Left hindlimb (tissue), 1 donor: ENCODE measurements around the gene POLR2M.

Source experiments
- DNase-seq: peaks from one replicate; pipeline ENCODE4 v3.0.0-alpha.2; 2018

POLR2M gene

DNA sequence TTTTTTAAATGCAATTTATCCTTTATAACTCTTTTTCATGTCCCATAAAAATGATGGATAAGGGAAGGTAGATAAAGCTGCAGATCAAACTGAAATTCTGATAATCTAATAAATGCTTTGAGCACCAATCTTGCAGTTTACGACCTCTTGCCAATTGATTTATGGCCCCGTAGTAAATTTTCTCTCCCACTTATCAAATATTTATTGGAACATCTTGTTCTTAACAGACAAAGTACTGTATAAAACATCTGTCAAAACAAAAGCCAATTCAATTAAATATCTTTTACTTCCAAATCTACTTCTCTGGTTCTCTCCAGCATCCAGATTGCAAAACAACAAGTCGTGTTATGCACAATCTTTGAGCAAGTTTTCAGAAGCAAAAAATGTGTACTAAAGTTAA lies 34.6 kb downstream of the POLR2M start:
- no peak for DNase-seq

DNA sequence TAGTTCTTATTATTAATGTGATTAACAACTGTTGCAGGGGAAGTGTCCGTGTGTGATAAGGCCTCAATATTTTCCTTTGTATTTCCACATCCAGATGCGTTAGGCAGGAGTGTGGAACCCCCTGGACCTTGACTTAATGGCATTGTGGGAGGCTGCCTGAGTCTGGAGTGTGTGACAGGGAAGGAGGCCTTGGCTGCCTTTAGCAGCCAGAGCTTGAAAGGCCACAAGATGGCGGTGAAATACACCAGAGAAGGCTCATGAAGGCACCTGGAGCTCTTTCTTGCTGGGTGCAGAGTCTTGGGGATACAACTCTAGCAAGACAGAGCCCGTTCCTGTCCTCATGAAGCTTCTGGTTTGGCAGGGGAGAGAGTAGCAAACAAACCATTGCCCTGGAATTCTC lies 36.9 kb downstream of the POLR2M start:
- no peak for DNase-seq

DNA sequence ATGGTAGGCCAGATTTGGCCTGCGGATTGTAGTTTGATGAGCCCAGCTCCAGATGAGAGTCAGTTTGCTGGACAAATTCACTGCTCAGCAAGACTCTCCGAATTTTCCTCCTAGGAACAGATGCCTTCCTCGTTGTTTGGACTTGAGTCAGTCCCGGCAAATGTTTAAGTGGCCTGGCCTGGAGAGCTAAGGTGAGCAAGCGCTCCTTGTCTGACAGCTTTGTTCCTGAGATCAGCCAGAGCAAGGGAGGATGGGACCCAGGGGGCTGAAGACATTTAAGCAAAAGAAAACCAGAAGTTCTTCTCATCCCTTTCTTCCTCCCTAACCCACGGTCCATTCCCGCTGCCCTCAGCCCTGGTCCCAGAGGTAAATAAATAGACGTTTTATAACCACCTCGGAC lies 40.3 kb downstream of the POLR2M start:
- DNase-seq = no peak

DNA sequence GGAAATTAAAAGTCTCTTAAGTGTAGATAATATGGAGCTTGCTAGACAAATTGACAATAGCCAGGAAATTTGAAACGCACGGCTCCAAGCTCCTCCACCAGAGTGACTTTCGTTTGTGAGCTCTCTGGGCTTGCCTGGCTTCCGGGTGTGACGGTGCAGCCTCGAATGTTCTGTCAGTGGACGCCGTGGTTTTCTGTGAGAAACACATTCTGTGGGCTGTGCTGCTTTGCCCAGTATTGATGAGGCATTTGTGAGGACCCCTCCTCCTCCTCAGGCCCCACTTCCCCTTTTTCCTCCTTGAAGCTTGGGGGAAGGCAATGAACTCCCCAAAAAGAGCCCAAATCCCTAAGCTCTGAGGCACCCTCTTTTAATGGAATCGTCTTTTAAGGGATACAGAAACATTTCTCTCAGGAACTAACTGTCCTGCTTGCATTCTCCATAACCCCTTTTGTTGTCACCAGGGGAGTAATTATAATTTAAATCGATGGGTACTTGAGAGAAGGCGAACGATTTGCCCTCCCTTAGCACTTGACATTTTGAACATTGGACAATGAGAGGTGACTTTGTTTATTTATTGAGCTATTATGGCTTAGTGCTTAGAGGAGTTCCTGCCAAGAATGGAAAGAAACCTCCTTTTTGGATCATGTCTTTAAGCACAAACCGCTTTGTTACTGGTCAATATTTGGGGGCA lies 40.8 kb downstream of the POLR2M start:
- peak; percentile 50 for DNase-seq

DNA sequence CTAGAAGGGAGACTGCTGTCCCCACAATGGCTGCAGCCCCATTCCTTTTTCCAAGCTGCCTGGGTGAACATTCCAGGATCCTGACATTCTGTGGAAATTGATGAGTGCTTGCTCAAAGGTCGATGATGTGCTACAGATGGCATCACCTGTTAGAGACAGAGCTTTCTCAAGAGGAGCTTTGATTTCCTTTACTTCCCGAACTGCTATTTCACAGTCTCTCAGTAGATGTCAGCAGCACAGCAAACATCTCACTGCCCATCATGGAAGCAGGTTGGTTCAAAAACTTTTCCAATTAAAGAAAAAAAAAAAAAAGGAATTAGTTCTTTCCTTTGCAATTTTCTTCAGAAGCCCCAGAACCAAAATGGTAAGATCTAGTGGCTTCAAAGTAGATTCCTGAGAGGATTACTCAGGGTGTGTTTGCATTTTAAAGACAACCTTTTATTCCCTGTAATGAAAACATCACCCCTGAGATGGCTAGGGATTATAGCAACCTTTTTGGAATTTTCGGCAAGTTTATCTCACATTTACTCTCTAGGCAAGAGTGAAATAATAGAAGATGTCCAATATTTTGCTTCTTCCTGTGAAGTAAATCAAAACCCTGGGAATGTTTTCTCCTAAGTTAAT lies 44.8 kb downstream of the POLR2M start:
- DNase-seq = no peak

DNA sequence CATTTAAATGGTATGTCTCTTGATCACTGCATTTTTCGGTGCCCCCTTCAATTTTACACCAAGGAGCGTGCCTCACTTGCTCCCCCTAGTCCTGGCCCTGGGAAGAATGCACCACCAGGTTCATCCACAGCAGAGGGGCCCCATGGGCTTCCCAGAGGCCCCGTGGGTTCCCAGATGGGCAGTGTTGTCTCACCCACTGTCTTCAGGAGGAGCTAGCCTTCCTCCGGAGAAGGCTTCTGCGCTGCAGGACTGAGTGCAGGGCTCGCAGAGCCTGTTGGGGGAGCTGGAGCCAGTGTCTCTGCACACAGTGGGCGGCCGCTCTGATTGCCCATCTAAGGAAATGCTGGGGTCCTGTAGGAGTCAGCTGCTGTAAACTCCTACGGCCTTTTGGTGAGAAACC lies 45.9 kb downstream of the POLR2M start:
- DNase-seq = peak; percentile 49

DNA sequence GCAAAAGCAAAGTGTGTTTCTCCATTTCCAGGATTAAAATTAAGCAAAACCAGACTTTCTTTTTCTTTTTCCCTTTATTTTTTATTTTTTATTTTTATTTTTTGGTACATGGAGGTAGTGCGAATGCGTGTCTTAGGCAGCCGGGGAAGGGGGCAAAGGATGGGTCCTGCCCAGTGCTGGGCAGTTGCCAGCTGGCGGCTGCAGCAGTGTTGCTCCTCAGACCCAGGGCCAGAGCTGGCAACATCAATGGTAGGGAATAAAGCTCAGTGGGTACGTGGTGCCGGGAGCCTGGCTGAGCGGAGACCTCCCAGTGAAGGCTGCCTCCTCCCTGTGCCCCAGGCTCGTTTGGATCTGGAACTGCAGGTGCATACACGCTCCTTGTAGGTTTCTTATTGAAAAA lies 46.3 kb downstream of the POLR2M start:
- no peak for DNase-seq

DNA sequence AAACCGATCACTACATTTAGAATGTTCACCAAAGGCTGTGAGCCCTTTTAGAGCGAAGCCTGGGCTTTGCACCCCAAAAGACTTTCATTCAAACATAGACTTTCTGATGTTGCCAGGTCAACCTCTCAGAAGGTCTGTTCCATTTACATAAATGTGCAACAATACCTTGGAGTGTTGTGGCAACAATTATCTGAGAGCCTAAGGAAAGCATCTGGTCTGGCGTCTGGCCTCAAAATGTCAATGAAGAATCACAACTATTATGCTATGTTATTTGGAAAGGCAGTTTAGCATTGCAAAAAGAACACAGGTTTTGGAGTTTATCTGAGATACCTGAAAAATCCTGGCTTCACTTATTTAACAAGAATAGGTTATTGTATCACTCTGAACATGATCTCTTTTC lies 50.0 kb downstream of the POLR2M start:
- DNase-seq = no peak

DNA sequence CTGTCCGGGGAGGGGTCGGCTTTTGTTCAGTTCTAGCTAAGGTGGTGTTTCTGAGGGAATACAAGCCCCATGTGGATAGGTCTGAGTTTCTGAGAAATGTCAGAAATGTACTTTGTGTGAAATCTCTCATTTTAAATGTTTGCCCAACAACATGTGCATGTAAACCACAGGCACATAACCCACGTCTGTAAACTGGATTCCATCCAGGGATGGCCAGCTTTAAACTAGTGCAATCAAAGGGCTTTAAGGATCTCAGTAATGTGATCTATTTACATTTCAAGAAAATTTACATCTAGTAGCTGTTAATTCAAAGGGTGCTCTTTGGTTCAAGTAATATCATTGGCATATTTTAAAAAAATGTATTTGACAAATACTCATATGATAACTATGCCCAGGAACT lies 52.0 kb downstream of the POLR2M start:
- no peak for DNase-seq

DNA sequence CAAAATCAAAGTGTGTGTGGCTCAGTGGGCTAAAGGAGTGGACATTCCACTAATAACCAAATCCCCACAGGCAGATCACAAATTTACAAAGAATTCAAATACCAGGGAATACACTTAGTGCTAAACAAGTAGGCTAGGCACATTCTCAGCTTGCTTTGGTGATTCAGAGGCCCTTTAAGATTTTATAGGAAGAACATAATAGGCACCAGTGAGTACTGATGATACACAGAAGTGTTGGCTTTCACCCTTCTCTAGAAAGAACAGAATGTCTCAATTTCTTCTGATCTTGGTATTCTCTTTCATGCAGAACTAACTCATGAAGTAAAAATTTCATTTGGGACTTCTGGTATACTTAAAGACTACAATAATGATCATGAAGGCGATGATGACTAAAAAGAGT lies 55.0 kb downstream of the POLR2M start:
- no peak for DNase-seq

DNA sequence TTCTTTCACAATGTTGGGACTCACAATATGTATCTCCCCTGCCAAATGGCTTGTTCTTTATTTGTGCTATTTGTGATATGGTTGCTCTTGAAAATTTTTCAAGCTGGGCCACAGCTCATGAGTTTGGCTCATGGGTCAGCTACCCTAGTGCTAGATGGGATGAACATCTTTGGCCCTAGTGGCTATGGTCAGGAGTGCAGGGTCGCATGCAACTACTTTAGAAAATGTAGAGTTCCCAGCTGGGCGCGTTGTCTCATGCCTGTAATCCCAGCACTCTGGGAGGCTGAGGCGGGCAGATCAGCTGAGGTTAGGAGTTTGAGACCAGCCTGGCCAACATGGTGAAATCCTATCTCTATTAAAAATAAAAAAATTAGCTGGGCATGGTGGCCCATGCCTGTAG lies 55.8 kb downstream of the POLR2M start:
- DNase-seq = no peak

DNA sequence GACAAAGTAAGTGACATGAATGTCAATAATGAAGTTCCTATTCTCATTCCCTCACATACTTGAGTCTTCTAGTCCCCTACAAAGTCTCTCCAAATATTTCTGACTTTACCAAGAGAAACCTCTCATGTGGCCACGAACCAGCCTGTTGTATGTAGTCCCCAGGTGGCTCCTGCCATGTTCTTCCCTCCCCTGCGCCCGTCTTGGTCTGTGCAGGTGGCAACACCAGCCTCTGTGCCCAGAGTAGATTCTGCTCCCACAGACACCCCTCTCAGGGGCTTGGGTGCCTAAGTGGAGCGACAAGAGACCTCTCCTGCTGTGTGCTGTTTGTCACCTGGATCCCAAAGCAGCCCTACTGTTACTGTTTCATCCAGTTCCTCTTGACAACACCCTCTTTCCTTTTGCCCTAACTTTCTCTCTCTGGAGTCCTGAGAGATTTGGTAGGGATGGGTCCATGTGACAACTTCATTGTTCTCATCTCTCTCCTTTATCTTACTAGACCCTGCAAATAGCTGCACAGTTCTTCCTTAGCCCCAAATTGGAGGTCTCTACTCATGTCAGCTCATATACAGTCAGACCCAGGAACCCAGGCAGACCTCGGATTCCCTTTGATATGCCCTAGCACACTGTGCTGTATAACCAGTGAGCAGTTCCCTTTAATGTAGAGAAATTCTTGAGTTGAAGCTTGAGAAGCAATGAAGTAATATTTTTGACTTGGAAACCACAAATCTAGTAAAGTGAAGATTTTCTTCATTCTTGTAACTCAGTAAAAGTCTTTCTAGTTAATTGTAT lies 56.9 kb downstream of the POLR2M start:
- no peak for DNase-seq
